ENCODE measurements around the gene CAPN5. TPM values are rescaled to one million over a fixed set of nuclear protein-coding genes. Genes with fewer than 3 reads are reported as not detected.

CAPN5 gene
- total and polyA plus RNA-seq, 2 of the 8 experiments (the other 6 are each of a cell fraction or from before 2014, with no cell fraction given): 21.5 to 22.4 TPM

GRCh38 chr11:77057938-77058474 is 8.8 kb upstream of the CAPN5 start (continued):
- TF ChIP-seq SIN3A (conservative IDR thresholded peaks at IDR 0.05 in 1 of 2, IDR thresholded peaks at IDR 0.05 in 1 of 2; ENCODE audit: low read depth in 1 of 2, low read length in 2 of 2) (no peak), SP4 (IDR thresholded peaks at IDR 0.05; ENCODE audit: low read length) (no peak), SP1 (IDR thresholded peaks at IDR 0.05; ENCODE audit: low read depth, low read length) (no peak)
